Type B pancreatic cell (in vitro differentiated cells): Measurements from ENCODE around the gene RAD1. TPM values are rescaled to one million over a fixed set of nuclear protein-coding genes. Genes with fewer than 3 reads are reported as not detected.

Source experiments
- DNase-seq: peaks from one replicate; pipeline ENCODE4 v3.0.0; 2021; ENCODE audit warnings: mixed read lengths; ENCODE audit not compliant: unreplicated experiment; ENCODE audit errors: extremely low spot score
- H3K27ac Mint-ChIP-seq: 2 replicates; pipeline ENCODE4 v1.8.0; 2021; ENCODE audit warnings: mild to moderate bottlenecking, mixed read lengths
- H3K27me3 Mint-ChIP-seq: 2 replicates; pipeline ENCODE4 v1.8.0; 2021; ENCODE audit warnings: mixed read lengths
- H3K36me3 Mint-ChIP-seq: 2 replicates; pipeline ENCODE4 v1.8.0; 2021; ENCODE audit warnings: mixed read lengths
- H3K4me1 Mint-ChIP-seq: one replicate; pipeline ENCODE4 v1.8.0; 2021; ENCODE audit warnings: mixed read lengths; ENCODE audit not compliant: unreplicated experiment
- H3K4me3 Mint-ChIP-seq: 2 replicates; pipeline ENCODE4 v1.8.0; 2021; ENCODE audit warnings: mild to moderate bottlenecking, mixed read lengths
- H3K9me3 Mint-ChIP-seq: 2 replicates; pipeline ENCODE4 v1.8.0; 2021; ENCODE audit warnings: mixed read lengths
- total RNA-seq: library from RNA; stranded (reverse); gene quantifications from 2 replicates; pipeline ENCODE4 v1.2.1, GENCODE V29; 2021; ENCODE audit warnings: low replicate concordance
- TF ChIP-seq, protein P1 (sequence below): fragments of 200-600 bp; sonication (generic); conservative IDR thresholded peaks from 2 replicates; pipeline ENCODE4 v1.5.0; 2021; ENCODE audit warnings: antibody characterized with exemption, mild to moderate bottlenecking

RAD1 gene
- total RNA-seq, 1 donor from 2014 or later = 20.9 TPM

DNA sequence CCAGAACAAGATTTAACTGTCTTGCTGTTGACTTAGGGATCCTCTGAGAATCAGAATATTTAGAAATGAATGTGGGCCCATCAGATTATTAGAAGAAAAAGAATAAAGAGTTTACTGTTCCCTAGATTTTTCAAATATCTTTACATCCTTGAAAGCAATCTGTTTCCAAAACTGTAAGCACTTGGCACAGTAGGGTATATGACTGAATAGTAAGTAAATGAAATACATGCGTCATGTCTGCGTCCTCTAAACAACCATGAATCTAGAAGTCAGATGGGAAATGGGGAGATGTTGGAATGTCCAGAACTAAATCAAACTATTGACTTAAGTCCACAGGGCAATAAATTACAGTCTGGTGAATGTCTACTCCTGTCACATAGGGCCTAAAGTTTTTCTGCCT lies 50.2 kb downstream of the RAD1 start:
- peaks cover 26% of the 10 kb centered on the region for H3K4me1 Mint-ChIP-seq
- DNase-seq = no peak
- no peak overlapping the region for H3K27ac Mint-ChIP-seq
- H3K4me3 Mint-ChIP-seq = no peak overlapping the region
- H3K36me3 Mint-ChIP-seq = no peaks in the 10 kb centered on the region
- H3K27me3 Mint-ChIP-seq = no peaks in the 10 kb centered on the region
- TF ChIP-seq, protein P1, sequence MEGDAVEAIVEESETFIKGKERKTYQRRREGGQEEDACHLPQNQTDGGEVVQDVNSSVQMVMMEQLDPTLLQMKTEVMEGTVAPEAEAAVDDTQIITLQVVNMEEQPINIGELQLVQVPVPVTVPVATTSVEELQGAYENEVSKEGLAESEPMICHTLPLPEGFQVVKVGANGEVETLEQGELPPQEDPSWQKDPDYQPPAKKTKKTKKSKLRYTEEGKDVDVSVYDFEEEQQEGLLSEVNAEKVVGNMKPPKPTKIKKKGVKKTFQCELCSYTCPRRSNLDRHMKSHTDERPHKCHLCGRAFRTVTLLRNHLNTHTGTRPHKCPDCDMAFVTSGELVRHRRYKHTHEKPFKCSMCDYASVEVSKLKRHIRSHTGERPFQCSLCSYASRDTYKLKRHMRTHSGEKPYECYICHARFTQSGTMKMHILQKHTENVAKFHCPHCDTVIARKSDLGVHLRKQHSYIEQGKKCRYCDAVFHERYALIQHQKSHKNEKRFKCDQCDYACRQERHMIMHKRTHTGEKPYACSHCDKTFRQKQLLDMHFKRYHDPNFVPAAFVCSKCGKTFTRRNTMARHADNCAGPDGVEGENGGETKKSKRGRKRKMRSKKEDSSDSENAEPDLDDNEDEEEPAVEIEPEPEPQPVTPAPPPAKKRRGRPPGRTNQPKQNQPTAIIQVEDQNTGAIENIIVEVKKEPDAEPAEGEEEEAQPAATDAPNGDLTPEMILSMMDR = no peak
- H3K9me3 Mint-ChIP-seq = no peaks in the 10 kb centered on the region

DNA sequence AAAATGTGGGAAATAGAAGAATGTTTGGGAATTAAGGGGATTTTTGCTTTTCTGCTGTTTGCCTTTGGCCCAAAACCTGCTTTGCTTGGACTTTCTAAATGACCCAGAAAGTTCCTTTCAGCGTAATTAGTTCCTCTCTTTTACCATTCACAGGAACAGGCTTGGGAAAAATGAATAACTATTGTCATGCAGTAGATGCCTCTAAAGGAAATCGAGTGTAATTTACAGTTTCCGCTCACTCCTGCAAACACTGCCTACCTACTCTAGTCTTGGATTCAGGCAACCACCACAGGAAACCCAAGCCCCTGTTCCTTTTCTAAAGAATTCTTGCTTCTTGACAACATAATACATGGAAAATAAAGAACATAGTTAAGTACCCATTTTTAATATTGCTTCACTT lies 51.4 kb downstream of the RAD1 start:
- no peak for DNase-seq
- Mint-ChIP-seq H3K4me3 (no peak overlapping the region), H3K27me3 (no peaks in the 10 kb centered on the region), H3K27ac (no peak overlapping the region), H3K9me3 (no peaks in the 10 kb centered on the region), H3K36me3 (no peaks in the 10 kb centered on the region), H3K4me1 (peaks cover 21% of the 10 kb centered on the region)
- TF ChIP-seq, protein P1 = no peak

DNA sequence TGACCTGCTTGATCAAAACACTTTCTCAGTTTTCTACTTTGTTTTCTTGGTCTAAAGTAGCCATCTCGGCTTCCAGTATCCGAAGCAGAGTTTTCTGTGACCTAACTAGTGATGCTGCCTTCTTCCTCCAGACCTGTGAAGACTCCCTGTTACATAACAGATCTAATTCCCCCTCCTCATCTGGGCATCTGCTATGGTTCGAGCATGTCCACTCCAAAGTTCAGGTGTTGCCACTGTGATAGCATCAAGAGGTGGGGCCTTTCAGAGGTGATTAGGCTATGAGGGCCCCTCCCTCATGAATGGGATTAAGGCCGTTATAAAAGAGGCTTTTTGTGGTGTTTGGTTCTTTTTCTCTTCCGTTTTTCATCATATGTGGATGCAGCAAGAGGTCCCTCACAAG lies 56.1 kb downstream of the RAD1 start:
- Mint-ChIP-seq H3K27ac (no peak overlapping the region), H3K4me3 (no peak overlapping the region), H3K9me3 (no peaks in the 10 kb centered on the region), H3K36me3 (no peaks in the 10 kb centered on the region), H3K4me1 (peaks cover 10% of the 10 kb centered on the region), H3K27me3 (no peaks in the 10 kb centered on the region)
- TF ChIP-seq, protein P1 = no peak
- DNase-seq = no peak

DNA sequence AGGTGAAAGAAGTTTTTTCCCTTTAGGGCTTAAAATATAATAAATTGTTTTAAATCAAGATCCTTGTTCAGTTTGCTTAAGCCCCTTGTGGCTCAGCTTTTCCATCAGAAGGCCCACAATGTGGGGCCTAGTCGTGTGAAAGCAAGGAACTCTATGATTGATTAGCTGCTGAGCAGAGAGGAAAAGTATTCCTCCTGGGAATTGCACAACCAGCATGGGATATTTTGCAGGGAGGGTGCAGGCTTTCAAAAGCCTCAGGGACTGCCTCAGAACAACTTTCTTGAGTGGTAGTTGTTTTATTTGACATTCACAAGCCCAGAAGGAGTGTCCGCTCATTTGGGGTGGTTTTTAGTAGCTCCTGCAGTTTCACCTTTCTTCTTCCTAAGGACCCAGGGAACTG lies 56.5 kb downstream of the RAD1 start:
- TF ChIP-seq, protein P1 = no peak
- Mint-ChIP-seq H3K4me3 (no peak overlapping the region), H3K27me3 (no peaks in the 10 kb centered on the region), H3K27ac (no peak overlapping the region), H3K4me1 (peaks cover 10% of the 10 kb centered on the region), H3K36me3 (no peaks in the 10 kb centered on the region), H3K9me3 (no peaks in the 10 kb centered on the region)
- no peak for DNase-seq

DNA sequence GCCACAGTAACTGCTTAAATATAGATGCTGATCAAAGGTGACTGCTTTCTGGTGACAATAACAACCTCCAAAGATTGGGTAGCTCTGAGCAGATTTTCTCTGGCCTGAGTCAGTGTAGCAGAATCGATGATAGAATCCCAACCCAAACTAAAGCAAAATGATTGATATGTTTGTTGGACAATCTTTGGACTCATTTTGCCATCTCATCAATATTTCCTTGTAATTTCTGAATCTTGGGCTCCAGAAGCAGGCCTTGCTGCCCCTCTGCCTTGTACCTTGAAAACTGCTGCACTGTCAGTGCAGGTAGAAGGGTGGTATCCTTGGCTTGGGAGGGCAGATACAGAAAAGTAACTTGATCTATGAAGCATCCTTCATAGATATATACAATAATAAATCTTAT lies 57.4 kb downstream of the RAD1 start:
- TF ChIP-seq, protein P1 = no peak
- no peak overlapping the region for H3K27ac Mint-ChIP-seq
- peaks cover 13% of the 10 kb centered on the region for H3K4me1 Mint-ChIP-seq
- no peaks in the 10 kb centered on the region for H3K36me3 Mint-ChIP-seq
- no peak for DNase-seq
- H3K4me3 Mint-ChIP-seq = no peak overlapping the region
- H3K9me3 Mint-ChIP-seq = no peaks in the 10 kb centered on the region
- H3K27me3 Mint-ChIP-seq = no peaks in the 10 kb centered on the region

DNA sequence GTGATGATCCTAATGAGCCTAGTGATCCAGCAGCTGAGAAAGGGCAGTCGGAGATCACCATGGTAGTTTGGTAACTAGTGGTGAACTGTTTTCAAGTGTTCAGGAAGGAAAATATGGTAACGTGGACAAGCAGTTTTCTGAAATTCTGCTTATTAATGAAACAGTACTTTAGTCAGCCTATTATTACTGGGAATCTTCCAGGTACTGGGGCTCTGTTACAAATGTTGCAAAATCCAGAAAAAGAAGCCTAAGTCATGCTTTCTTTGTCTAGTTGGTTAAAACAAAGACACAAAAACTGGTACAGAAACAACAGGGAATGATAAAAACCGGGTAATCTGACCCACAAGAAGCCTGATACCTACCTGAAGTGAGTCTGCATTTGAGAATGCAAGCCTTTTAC lies 58.1 kb downstream of the RAD1 start:
- Mint-ChIP-seq H3K27me3 (no peaks in the 10 kb centered on the region), H3K4me1 (peaks cover 13% of the 10 kb centered on the region), H3K27ac (no peak overlapping the region), H3K4me3 (no peak overlapping the region), H3K36me3 (peaks cover 4% of the 10 kb centered on the region), H3K9me3 (no peaks in the 10 kb centered on the region)
- TF ChIP-seq, protein P1 = no peak
- no peak for DNase-seq
